A673 (cell line): ENCODE measurements around the gene TIMP1.

Experiments
- CTCF ChIP-seq: fragments of 300-800, 200-600 bp; sonication (generic); conservative IDR thresholded peaks from 2 replicates; pipeline ENCODE4 v1.5.1; 2017; ENCODE audit warnings: low read depth, mild to moderate bottlenecking, antibody characterized with exemption, low read length, moderate library complexity, mixed read lengths
- EZH2 ChIP-seq: fragments of 200-600 bp; sonication (generic); IDR thresholded peaks from 2 replicates; pipeline ENCODE4 v1.6.1; 2017; ENCODE audit warnings: borderline replicate concordance, low read depth, mild to moderate bottlenecking, mixed read lengths, antibody characterized with exemption, low read length; ENCODE audit not compliant: poor library complexity, severe bottlenecking

GRCh38 chrX:47584714-47585113 is 2.5 kb downstream of the TIMP1 start:
- no peak for TF ChIP-seq CTCF
- no peak for TF ChIP-seq EZH2
